C4-2B (cell line): ENCODE measurements around the gene CSH2.
A peak's percentile ranks its signal among the peaks of the same experiment; 100 is the strongest.

ENCODE experiments used
- CTCF ChIP-seq: fragments of 450-650 bp; conservative IDR thresholded peaks from 2 replicates; pipeline ENCODE4 v1.5.1; 2017; ENCODE audit warnings: mild to moderate bottlenecking
- ZFX ChIP-seq: fragments of 450-650 bp; IDR thresholded peaks from 2 replicates; pipeline ENCODE4 v1.6.1; 2017

- TF ChIP-seq CTCF, result peak; percentile 46
- no peak for TF ChIP-seq ZFX
Measured at GRCh38 chr17:63827801-63828221, 45.7 kb downstream of the CSH2 start.
